HCT116 (cell line): Measurements from ENCODE around the gene OTUD3. TPM values are rescaled to one million over a fixed set of nuclear protein-coding genes. Genes with fewer than 3 reads are reported as not detected.

Experiments used
- ATAC-seq: fragments of 200-7000 bp; cut with Tn5 transposase; 2 replicates; pipeline ENCODE4 v1.9.1; 2020; ENCODE audit warnings: mild to moderate bottlenecking, moderate library complexity
- BruUV-seq: library from RNA; stranded (reverse); fragments of 400-500 nt; replicated peaks from 2 replicates; lab custom pipeline; 2021; lab: Mats Ljungman, UMichigan
- CTCF ChIA-PET: fragments of 300-600 bp; sonication (Branson Sonifier 250); formaldehyde crosslinking; loops from one replicate; lab custom pipeline; 2021; ENCODE audit warnings: antibody characterized with exemption; lab: Charles Lee
- POLR2A ChIA-PET: fragments of 300-600, 350-600 bp; sonication (Branson Sonifier 250); formaldehyde crosslinking; loops from one replicate; lab custom pipeline; 2021; ENCODE audit warnings: antibody characterized with exemption; lab: Charles Lee
- RAD21 ChIA-PET, 2 experiments: fragments of 300-600 bp; sonication (Branson Sonifier 250); formaldehyde crosslinking; loops; one replicate each; lab custom pipeline; 2023; ENCODE audit warnings: low total read pairs in 2 of 2; ENCODE audit not compliant: uncharacterized antibody in 2 of 2, unreplicated experiment in 2 of 2, low non-redundant PET in 1 of 2; lab: Charles Lee
- DNase-seq: peaks from one replicate; pipeline ENCODE4 v3.0.0-alpha.2; 2010; ENCODE audit warnings: low read depth, low spot score
- H2AFZ ChIP-seq: fragments of 200-600 bp; shearing (Covaris generic), sonication (generic); 2 replicates; pipeline ENCODE4 v1.6.1; 2017; ENCODE audit warnings: low read depth, mixed run types, mixed read lengths, antibody characterized with exemption, low read length; ENCODE audit not compliant: poor library complexity, severe bottlenecking
- H3K27ac ChIP-seq: 2 replicates; pipeline ENCODE4 v1.5.1; 2012; ENCODE audit warnings: low read depth, low read length
- H3K27me3 ChIP-seq: fragments of 200-600 bp; sonication (generic); 2 replicates; pipeline ENCODE4 v1.6.1; 2016; ENCODE audit warnings: mixed run types, low read length, mixed read lengths; ENCODE audit not compliant: insufficient read depth
- H3K36me3 ChIP-seq, 2 experiments: fragments of 200-500 bp in 1 of 2; fragments of 200-600 bp in 1 of 2; sonication (Bioruptor generic) in 1 of 2; sonication (generic) in 1 of 2; 2 replicates each; pipeline versions ENCODE4 v1.5.1 to v1.6.1; 2014 to 2016; ENCODE audit warnings: low read length in 2 of 2, inconsistent platforms in 1 of 2, mixed read lengths in 1 of 2, mixed run types in 1 of 2; ENCODE audit not compliant: insufficient read depth in 2 of 2, control insufficient read depth in 1 of 2
- H3K4me1 ChIP-seq, 2 experiments: fragments of 200-600 bp in 1 of 2; sonication (generic) in 1 of 2; 2 replicates each; pipeline versions ENCODE4 v1.5.1 to v1.6.1; 2012 to 2017; ENCODE audit warnings: low read length in 2 of 2, inconsistent platforms in 1 of 2, mild to moderate bottlenecking in 1 of 2, mixed read lengths in 1 of 2, mixed run types in 1 of 2, moderate library complexity in 1 of 2; ENCODE audit not compliant: insufficient read depth in 2 of 2, control insufficient read depth in 1 of 2
- H3K4me2 ChIP-seq: fragments of 200-600 bp; sonication (generic); 2 replicates; pipeline ENCODE4 v1.6.1; 2017; ENCODE audit warnings: mixed run types, low read length, mixed read lengths
- H3K4me3 ChIP-seq, 2 experiments: fragments of 200-600 bp in 1 of 2; sonication (generic) in 1 of 2; replicated peaks in 1 of 2; 2 replicates each; pipeline ENCODE4 v1.5.1; 2011 to 2016; ENCODE audit warnings: low read length in 2 of 2, control low read depth in 1 of 2, low read depth in 1 of 2, mild to moderate bottlenecking in 1 of 2, mixed read lengths in 1 of 2, mixed run types in 1 of 2
- H3K79me2 ChIP-seq: fragments of 200-600 bp; sonication (generic); 2 replicates; pipeline ENCODE4 v1.6.1; 2017; ENCODE audit warnings: mild to moderate bottlenecking, mixed run types, low read length, moderate library complexity, mixed read lengths; ENCODE audit not compliant: insufficient read depth
- H3K9ac ChIP-seq: fragments of 200-600 bp; sonication (generic); 2 replicates; pipeline ENCODE4 v1.6.1; 2016; ENCODE audit warnings: low read length, mixed read lengths
- H3K9me2 ChIP-seq: fragments of 200-600 bp; sonication (generic), shearing (Covaris generic); 2 replicates; pipeline ENCODE4 v1.6.1; 2017; ENCODE audit warnings: mixed run types, mild to moderate bottlenecking, moderate library complexity; ENCODE audit not compliant: insufficient read depth
- H3K9me3 ChIP-seq, 2 experiments: fragments of 200-500 bp in 1 of 2; fragments of 200-600 bp in 1 of 2; sonication (Bioruptor generic) in 1 of 2; sonication (generic) in 1 of 2; 2 replicates each; pipeline ENCODE4 v1.6.1; 2014 to 2017; ENCODE audit warnings: low read length in 2 of 2, mixed read lengths in 2 of 2, inconsistent platforms in 1 of 2, low read depth in 1 of 2, mild to moderate bottlenecking in 1 of 2, mixed run types in 1 of 2, moderate library complexity in 1 of 2; ENCODE audit not compliant: control insufficient read depth in 1 of 2, insufficient read depth in 1 of 2
- H4K20me1 ChIP-seq: fragments of 200-600 bp; sonication (generic), shearing (Covaris generic); 2 replicates; pipeline ENCODE4 v1.6.1; 2017; ENCODE audit warnings: mixed run types, mild to moderate bottlenecking, moderate library complexity; ENCODE audit not compliant: insufficient read depth
- CTCF ChIP-seq, 3 experiments: fragments of 200-600 bp in 1 of 3; sonication (generic) in 1 of 3; IDR thresholded peaks in 2 of 3; conservative IDR thresholded peaks in 1 of 3; 2 replicates each; pipeline ENCODE4 v1.5.1; 2012 to 2017; ENCODE audit warnings: low read depth in 2 of 3, low read length in 2 of 3, antibody characterized with exemption in 1 of 3, borderline replicate concordance in 1 of 3, control low read depth in 1 of 3, mild to moderate bottlenecking in 1 of 3, mixed read lengths in 1 of 3, mixed run types in 1 of 3, moderate library complexity in 1 of 3; ENCODE audit not compliant: insufficient read depth in 1 of 3
- EZH2 ChIP-seq: fragments of 200-600 bp; sonication (generic); IDR thresholded peaks from 2 replicates; pipeline ENCODE4 v1.6.1; 2017; ENCODE audit warnings: antibody characterized with exemption, mixed run types
- EZH2phosphoT487 ChIP-seq: fragments of 200-600 bp; IDR thresholded peaks from 2 replicates; pipeline ENCODE4 v1.6.1; 2018; ENCODE audit warnings: antibody characterized with exemption, borderline replicate concordance
- JUND ChIP-seq: IDR thresholded peaks from 2 replicates; pipeline ENCODE4 v1.6.1; 2012
- MAX ChIP-seq: IDR thresholded peaks from 2 replicates; pipeline ENCODE4 v1.6.1; 2012
- POLR2A ChIP-seq: IDR thresholded peaks from 2 replicates; pipeline ENCODE4 v1.7.0; 2011; ENCODE audit warnings: borderline replicate concordance; ENCODE audit not compliant: insufficient read depth, insufficient read length; ENCODE audit errors: extremely low read depth
- POLR2AphosphoS5 ChIP-seq: IDR thresholded peaks from 2 replicates; pipeline ENCODE4 v1.6.1; 2011; ENCODE audit warnings: mild to moderate bottlenecking, low read depth, low read length, moderate library complexity
- RAD21 ChIP-seq: IDR thresholded peaks from 2 replicates; pipeline ENCODE4 v1.6.1; 2012; ENCODE audit warnings: low read depth, mild to moderate bottlenecking
- SIN3A ChIP-seq: IDR thresholded peaks from 2 replicates; pipeline ENCODE4 v1.6.1; 2012; ENCODE audit warnings: low read depth
- SP1 ChIP-seq: IDR thresholded peaks from 2 replicates; pipeline ENCODE4 v1.6.1; 2012; ENCODE audit warnings: low read depth
- SRF ChIP-seq: IDR thresholded peaks from 2 replicates; pipeline ENCODE4 v1.6.1; 2012; ENCODE audit warnings: low read depth
- TCF7L2 ChIP-seq: IDR thresholded peaks from 2 replicates; pipeline ENCODE4 v1.7.0; 2011; ENCODE audit warnings: borderline replicate concordance, inconsistent platforms; ENCODE audit not compliant: insufficient read depth, insufficient read length; ENCODE audit errors: extremely low read depth
- YY1 ChIP-seq: IDR thresholded peaks from 2 replicates; pipeline ENCODE4 v1.6.1; 2011; ENCODE audit warnings: low read length, low read depth, moderate library complexity, mild to moderate bottlenecking; ENCODE audit not compliant: insufficient replicate concordance; ENCODE audit errors: extremely low read depth
- ZBTB33 ChIP-seq: IDR thresholded peaks from 2 replicates; pipeline ENCODE4 v1.6.1; 2011; ENCODE audit warnings: mild to moderate bottlenecking, low read length, moderate library complexity; ENCODE audit not compliant: insufficient replicate concordance; ENCODE audit errors: extremely low read depth
- ZFX ChIP-seq: fragments of 450-650 bp; IDR thresholded peaks from 2 replicates; pipeline ENCODE4 v1.6.1; 2017
- ZNF274 ChIP-seq: fragments of 200-500 bp; sonication (Bioruptor generic); IDR thresholded peaks from 2 replicates; pipeline ENCODE4 v1.6.1; 2014; ENCODE audit warnings: mild to moderate bottlenecking, low read depth, low read length, inconsistent platforms
- intact Hi-C: fragments of 100-400 bp; cut with micrococcal nuclease; formaldehyde crosslinking; loops from 2 replicates; pipeline ENCODE4 v1.10.0; 2022
- total RNA-seq: library from RNA; stranded (reverse); gene quantifications from one replicate; pipeline ENCODE4 v1.2.1, GENCODE V29; 2021; ENCODE audit not compliant: unreplicated experiment
- TF ChIP-seq, protein P1 (sequence below): IDR thresholded peaks from 2 replicates; pipeline ENCODE4 v1.6.1; 2012

The OTUD3 gene
- total RNA-seq, 1 experiment from 2014 or later, result 15.0 TPM

DNA sequence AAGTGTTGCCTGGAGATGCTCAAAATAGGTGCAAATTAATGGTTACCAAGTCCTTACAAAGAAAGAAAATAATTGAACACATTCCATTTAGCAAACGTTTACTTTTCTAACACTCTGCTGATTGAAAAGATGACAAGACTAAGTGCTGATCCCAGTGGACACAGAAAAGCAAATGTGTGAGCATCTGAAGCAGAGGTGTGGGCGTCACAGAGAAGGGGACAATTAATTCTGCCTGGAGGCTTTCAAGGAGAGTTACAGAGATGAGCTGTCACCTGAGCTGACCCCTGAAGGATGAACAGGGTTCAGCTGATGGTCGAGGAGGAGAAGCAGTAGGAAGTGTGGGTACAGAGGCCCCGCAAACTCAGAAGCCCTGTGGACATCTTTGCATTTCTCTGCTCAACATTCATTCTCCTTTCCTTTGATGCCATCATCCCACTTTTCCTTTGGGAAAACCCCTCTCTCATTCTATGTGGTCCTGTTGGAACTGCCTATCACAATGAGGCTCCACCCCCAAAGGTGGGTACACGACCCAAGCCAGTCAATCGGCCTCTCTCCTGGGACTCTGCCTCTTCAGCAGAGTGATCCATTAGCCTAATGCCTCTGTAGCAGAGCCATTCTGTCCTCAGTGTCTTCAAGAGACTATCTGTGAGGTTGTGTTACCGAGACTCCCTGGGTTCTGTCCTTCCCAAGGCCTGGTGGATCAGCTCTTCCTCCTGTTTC is 58.5 kb downstream of the OTUD3 start:
- Histone ChIP-seq H3K4me3 (no peak overlapping the region), H3K9ac (no peak overlapping the region), H4K20me1 (no peaks in the 10 kb centered on the region), H3K9me3 (no peaks in the 10 kb centered on the region), H3K27me3 (no peaks in the 10 kb centered on the region), H3K9me2 (no peaks in the 10 kb centered on the region)
- no peak for DNase-seq
- ChIA-PET RAD21 (no interaction called here), POLR2A (no interaction called here)
- TF ChIP-seq EZH2 (no peak), ZNF274 (no peak), POLR2A (no peak), POLR2AphosphoS5 (no peak), TCF7L2 (no peak), SP1 (no peak), RAD21 (no peak), ZBTB33 (no peak), SIN3A (no peak), SRF (no peak), ZFX (no peak), JUND (no peak), CTCF (IDR thresholded peaks at IDR 0.05 in 2 of 3, conservative IDR thresholded peaks at IDR 0.05 in 1 of 3; ENCODE audit: borderline replicate concordance in 1 of 3, insufficient read depth in 1 of 3, low read depth in 2 of 3, low read length in 2 of 3) (no peak), YY1 (no peak), EZH2phosphoT487 (no peak), MAX (no peak)
- TF ChIP-seq, protein P1, sequence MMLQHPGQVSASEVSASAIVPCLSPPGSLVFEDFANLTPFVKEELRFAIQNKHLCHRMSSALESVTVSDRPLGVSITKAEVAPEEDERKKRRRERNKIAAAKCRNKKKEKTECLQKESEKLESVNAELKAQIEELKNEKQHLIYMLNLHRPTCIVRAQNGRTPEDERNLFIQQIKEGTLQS, result no peak
- TF ChIP-seq, all 23 proteins: peak for 0
- no peaks in the 10 kb centered on the region for H3K36me3 ChIP-seq
- no peaks in the 10 kb centered on the region for H3K79me2 ChIP-seq
- no peak for ATAC-seq
- no peak overlapping the region for H2AFZ ChIP-seq
- no TSS peak for BruUV-seq
- H3K4me1 ChIP-seq, result no peaks in the 10 kb centered on the region
- intact Hi-C loops, result no loop called here
- CTCF ChIA-PET, result no interaction called here
- H3K27ac ChIP-seq, result no peak overlapping the region
- H3K4me2 ChIP-seq, result no peak overlapping the region
